Measurements from ENCODE around the gene TIMP2. TPM values are rescaled to one million over a fixed set of nuclear protein-coding genes. Genes with fewer than 3 reads are reported as not detected.
A peak's percentile ranks its signal among the peaks of the same experiment; 100 is the strongest.

TIMP2 gene
- total and polyA plus RNA-seq, 2 donors (not counting 3 experiments of a cell fraction or from before 2014, with no cell fraction given): 138 to 318 TPM

DNA sequence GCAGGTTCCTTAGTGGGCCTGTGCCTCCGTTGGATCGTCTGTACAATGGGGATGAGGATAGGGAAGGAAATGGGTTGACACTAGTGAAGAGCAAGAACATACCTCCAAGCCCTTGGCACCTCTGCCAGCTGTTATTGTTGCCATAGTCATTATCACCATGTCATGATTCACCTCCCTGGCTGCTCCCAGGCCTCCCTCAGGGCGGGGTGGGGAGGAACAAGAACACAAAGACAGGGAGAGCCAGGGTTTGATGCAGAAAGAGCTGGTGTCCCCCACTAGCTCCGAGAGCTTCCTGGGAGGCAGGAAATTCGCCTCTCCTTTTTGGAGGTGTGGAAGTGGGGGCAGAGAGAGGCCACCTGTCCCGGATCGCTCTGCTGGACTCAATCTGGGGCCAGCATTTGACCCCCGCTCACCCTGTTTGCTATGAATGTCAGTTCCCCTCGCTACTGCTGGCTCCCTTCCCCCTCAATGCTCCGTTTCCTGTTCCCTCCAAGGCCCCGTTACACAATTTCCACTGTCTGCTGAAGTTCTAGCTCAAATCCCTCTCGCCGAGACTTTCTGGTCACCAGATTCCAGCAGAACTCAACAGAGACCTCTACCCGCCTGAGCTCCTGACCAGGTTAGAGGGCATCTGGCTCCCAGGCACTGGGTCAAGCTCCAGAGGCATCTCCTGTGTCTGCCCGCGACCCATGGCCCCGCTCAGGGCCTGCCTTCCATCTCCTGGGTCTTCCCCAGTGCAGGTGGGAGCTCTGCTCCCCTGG is 9.1 kb downstream of the TIMP2 start:
- peaks cover 12% of the 10 kb centered on the region for H3K4me1 ChIP-seq (ENCODE audit: control insufficient read depth, extremely low read depth, insufficient read depth, low read length)
- peak overlapping the region; percentile 54 for H3K27ac ChIP-seq (ENCODE audit: insufficient read depth, low read depth, low read length)
- TF ChIP-seq POLR2A (IDR thresholded peaks at IDR 0.05; ENCODE audit: low read depth, low read length) (no peak), POLR2AphosphoS5 (IDR thresholded peaks at IDR 0.05; ENCODE audit: insufficient read depth, low read depth, low read length) (no peak), EZH2 (IDR thresholded peaks at IDR 0.05; ENCODE audit: borderline replicate concordance, low read depth, low read length, severe bottlenecking) (no peak), FOS (IDR thresholded peaks at IDR 0.05; ENCODE audit: borderline replicate concordance, insufficient read depth, low read length) (no peak), GATA2 (IDR thresholded peaks at IDR 0.05; ENCODE audit: insufficient read depth, insufficient read length, low read depth, low read length) (no peak), MYC (IDR thresholded peaks at IDR 0.05; ENCODE audit: low read depth, low read length) (no peak), JUN (IDR thresholded peaks at IDR 0.05; ENCODE audit: borderline replicate concordance, insufficient read depth, insufficient read length, low read depth) (no peak)
- TF ChIP-seq, protein P1, sequence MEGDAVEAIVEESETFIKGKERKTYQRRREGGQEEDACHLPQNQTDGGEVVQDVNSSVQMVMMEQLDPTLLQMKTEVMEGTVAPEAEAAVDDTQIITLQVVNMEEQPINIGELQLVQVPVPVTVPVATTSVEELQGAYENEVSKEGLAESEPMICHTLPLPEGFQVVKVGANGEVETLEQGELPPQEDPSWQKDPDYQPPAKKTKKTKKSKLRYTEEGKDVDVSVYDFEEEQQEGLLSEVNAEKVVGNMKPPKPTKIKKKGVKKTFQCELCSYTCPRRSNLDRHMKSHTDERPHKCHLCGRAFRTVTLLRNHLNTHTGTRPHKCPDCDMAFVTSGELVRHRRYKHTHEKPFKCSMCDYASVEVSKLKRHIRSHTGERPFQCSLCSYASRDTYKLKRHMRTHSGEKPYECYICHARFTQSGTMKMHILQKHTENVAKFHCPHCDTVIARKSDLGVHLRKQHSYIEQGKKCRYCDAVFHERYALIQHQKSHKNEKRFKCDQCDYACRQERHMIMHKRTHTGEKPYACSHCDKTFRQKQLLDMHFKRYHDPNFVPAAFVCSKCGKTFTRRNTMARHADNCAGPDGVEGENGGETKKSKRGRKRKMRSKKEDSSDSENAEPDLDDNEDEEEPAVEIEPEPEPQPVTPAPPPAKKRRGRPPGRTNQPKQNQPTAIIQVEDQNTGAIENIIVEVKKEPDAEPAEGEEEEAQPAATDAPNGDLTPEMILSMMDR (IDR thresholded peaks at IDR 0.05; ENCODE audit: extremely low read depth in 1 of 2, insufficient read depth in 1 of 2, low read depth in 1 of 2, low read length in 2 of 2): no peak
- TF ChIP-seq, protein P2, sequence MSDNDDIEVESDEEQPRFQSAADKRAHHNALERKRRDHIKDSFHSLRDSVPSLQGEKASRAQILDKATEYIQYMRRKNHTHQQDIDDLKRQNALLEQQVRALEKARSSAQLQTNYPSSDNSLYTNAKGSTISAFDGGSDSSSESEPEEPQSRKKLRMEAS (IDR thresholded peaks at IDR 0.05; ENCODE audit: insufficient read depth, insufficient read length): no peak
- dilution Hi-C loops (cut with MboI; ENCODE audit: extremely low pct_ligation_motif_present, low sequenced_read_pairs) (no loop called here), intact Hi-C loops (cut with micrococcal nuclease) (no loop called here)
- H4K20me1 ChIP-seq (replicated peaks; ENCODE audit: control insufficient read depth, extremely low read depth, insufficient read depth, low read length): no peaks in the 10 kb centered on the region
- H3K4me2 ChIP-seq (ENCODE audit: insufficient read depth, low read length): peak overlapping the region; percentile 32
- H2AFZ ChIP-seq (ENCODE audit: low read depth, low read length): no peak overlapping the region
- CTCF ChIA-PET: interaction anchor here (0.5 to 2.8 kb wide), 8 partner anchors 13 to 56 kb away, joined by 3 to 26 read pairs (median 3); partner anchors contain the start of gene CEP295NL
- DNase-seq (ENCODE audit: low read depth, low spot score): peak; percentile 46
- peak overlapping the region; percentile 24 for H3K9ac ChIP-seq (replicated peaks; ENCODE audit: extremely low read depth, insufficient read depth, low read length)
- no peaks in the 10 kb centered on the region for H3K9me3 ChIP-seq (replicated peaks; ENCODE audit: control insufficient read depth, insufficient read depth, low read length)
- peak; percentile 69 for FAIRE-seq
- H3K4me3 ChIP-seq (replicated peaks in 1 of 3; ENCODE audit: insufficient read depth in 1 of 3, low read depth in 1 of 3, low read length in 3 of 3): peak overlapping the region in 1 of 3 experiments; percentile 15
- peaks cover 0 to 4% of the 10 kb centered on the region in 2 experiments for H3K36me3 ChIP-seq (ENCODE audit: control insufficient read depth in 2 of 2, extremely low read depth in 1 of 2, insufficient read depth in 2 of 2, low read length in 2 of 2)
- H3K79me2 ChIP-seq (ENCODE audit: control insufficient read depth, insufficient read depth, low read length): peaks cover 51% of the 10 kb centered on the region
- POLR2A ChIA-PET: no interaction called here
- no peaks in the 10 kb centered on the region for H3K9me1 ChIP-seq (replicated peaks; ENCODE audit: control insufficient read depth, extremely low read depth, insufficient read depth, low read length)
- H3K27me3 ChIP-seq (ENCODE audit: control insufficient read depth in 2 of 2, insufficient read depth in 2 of 2, low read length in 2 of 2): no peaks in the 10 kb centered on the region
- no TSS peak for BruUV-seq (replicated peaks)
